HepG2 (cell line): Measurements from ENCODE around the gene SEMA7A. TPM values are rescaled to one million over a fixed set of nuclear protein-coding genes. Genes with fewer than 3 reads are reported as not detected.

Experiments
- ARNT2 ChIP-seq: sonication (generic); formaldehyde crosslinking; IDR thresholded peaks from 2 replicates; pipeline ENCODE4 v1.8.0; 2022; ENCODE audit warnings: mild to moderate bottlenecking, low read depth, missing genetic modification reagents, moderate library complexity
- ASH2L ChIP-seq: fragments of 300-600, 200-600 bp; sonication (generic); IDR thresholded peaks from 2 replicates; pipeline ENCODE4 v1.7.0; 2017; ENCODE audit warnings: low read depth, mild to moderate bottlenecking, moderate library complexity, mixed read lengths, low read length; ENCODE audit not compliant: insufficient read length
- ESRRA ChIP-seq: sonication (generic); formaldehyde crosslinking; IDR thresholded peaks from 2 replicates; pipeline ENCODE4 v1.5.1; 2020; ENCODE audit warnings: mild to moderate bottlenecking, low read depth, missing genetic modification reagents
- HNRNPL ChIP-seq: fragments of 200-400 bp; formaldehyde crosslinking; IDR thresholded peaks from 2 replicates; pipeline ENCODE4 v1.6.1; 2017; ENCODE audit warnings: mild to moderate bottlenecking, low read depth, low read length
- KDM4B ChIP-seq: sonication (generic); formaldehyde crosslinking; IDR thresholded peaks from 2 replicates; pipeline ENCODE4 v1.4.0; 2020; ENCODE audit warnings: missing genetic modification reagents
- RAD21 ChIP-seq: fragments of 450-650 bp; formaldehyde crosslinking; IDR thresholded peaks from 2 replicates; pipeline ENCODE4 v1.5.0; 2020; ENCODE audit warnings: mild to moderate bottlenecking
- RAD51 ChIP-seq: fragments of 450-650 bp; IDR thresholded peaks from 2 replicates; pipeline ENCODE4 v1.6.1; 2016; ENCODE audit warnings: borderline replicate concordance
- RARA ChIP-seq: IDR thresholded peaks from 2 replicates; pipeline ENCODE4 v1.6.1; 2016; ENCODE audit warnings: missing genetic modification reagents, missing compliant biosample characterization
- SMARCC2 ChIP-seq: fragments of 450-650 bp; IDR thresholded peaks from 2 replicates; pipeline ENCODE4 v1.6.1; 2017; ENCODE audit warnings: antibody characterized with exemption, mild to moderate bottlenecking
- ZEB1 ChIP-seq: IDR thresholded peaks from 2 replicates; pipeline ENCODE4 v1.6.1; 2012; ENCODE audit warnings: mild to moderate bottlenecking, low read depth, inconsistent platforms; ENCODE audit not compliant: insufficient replicate concordance
- ZFAT ChIP-seq: sonication (generic); formaldehyde crosslinking; conservative IDR thresholded peaks from 2 replicates; pipeline ENCODE4 v1.8.1; 2023; ENCODE audit warnings: missing genetic modification reagents, inconsistent platforms
- ZNF143 ChIP-seq: sonication (generic); formaldehyde crosslinking; IDR thresholded peaks from 2 replicates; pipeline ENCODE4 v1.4.0; 2020; ENCODE audit warnings: missing genetic modification reagents
- ZNF263 ChIP-seq: sonication (generic); formaldehyde crosslinking; IDR thresholded peaks from 2 replicates; pipeline ENCODE4 v1.4.0; 2020; ENCODE audit warnings: missing genetic modification reagents
- ZNF619 ChIP-seq: sonication (generic); formaldehyde crosslinking; IDR thresholded peaks from 2 replicates; pipeline ENCODE4 v1.4.0; 2020; ENCODE audit warnings: mild to moderate bottlenecking, missing genetic modification reagents
- ZNF629 ChIP-seq: sonication (generic); formaldehyde crosslinking; conservative IDR thresholded peaks from 2 replicates; pipeline ENCODE4 v1.5.0; 2020; ENCODE audit warnings: missing genetic modification reagents
- ZNF720 ChIP-seq: sonication (generic); formaldehyde crosslinking; IDR thresholded peaks from 2 replicates; pipeline ENCODE4 v1.4.0; 2020; ENCODE audit warnings: missing genetic modification reagents
- ZSCAN31 ChIP-seq: sonication (generic); formaldehyde crosslinking; IDR thresholded peaks from 2 replicates; pipeline ENCODE4 v1.5.0; 2020; ENCODE audit warnings: low read depth, mild to moderate bottlenecking, missing genetic modification reagents
- polyA plus RNA-seq, 8 experiments: library from polyadenylated mRNA; depleted of rRNA in 3 of 8; stranded (reverse) in 7 of 8; unstranded in 1 of 8; fragments of >200 nt; fragmentation: Illumina TruSeq in 4 of 8; extraction: Trizol in 4 of 8; gene quantifications; 2 replicates each; pipeline versions ENCODE4 v1.2.1 to v1.2.3, GENCODE V29; 2011 to 2016; ENCODE audit warnings: low read depth in 4 of 8, missing spikeins in 1 of 8, mixed read lengths in 1 of 8; ENCODE audit not compliant: insufficient read depth in 1 of 8
- total RNA-seq, 5 experiments: library from RNA; depleted of rRNA; stranded (reverse); fragments of >200 nt; fragmentation: Illumina TruSeq; extraction: Trizol; gene quantifications; 2 replicates each; pipeline ENCODE4 v1.2.3, GENCODE V29; 2016; ENCODE audit warnings: low read depth in 1 of 5
- TF ChIP-seq, protein P1 (sequence below): sonication (generic); formaldehyde crosslinking; IDR thresholded peaks from 2 replicates; pipeline ENCODE4 v1.4.0; 2020; ENCODE audit warnings: mild to moderate bottlenecking, missing genetic modification reagents
- TF ChIP-seq, protein P2 (sequence below): sonication (generic); formaldehyde crosslinking; IDR thresholded peaks from 2 replicates; pipeline ENCODE4 v1.4.0; 2020; ENCODE audit warnings: missing genetic modification reagents, mild to moderate bottlenecking, borderline replicate concordance
- TF ChIP-seq, protein P3 (sequence below): sonication (generic); formaldehyde crosslinking; IDR thresholded peaks from 2 replicates; pipeline ENCODE4 v1.8.0; 2022; ENCODE audit warnings: mild to moderate bottlenecking, missing genetic modification reagents, moderate library complexity
- TF ChIP-seq, protein P4 (sequence below): sonication (generic); formaldehyde crosslinking; IDR thresholded peaks from 2 replicates; pipeline ENCODE4 v1.5.1; 2020; ENCODE audit warnings: mild to moderate bottlenecking, missing genetic modification reagents, moderate library complexity
- TF ChIP-seq, protein P5 (sequence below): sonication (generic); formaldehyde crosslinking; IDR thresholded peaks from 2 replicates; pipeline ENCODE4 v1.5.0; 2020; ENCODE audit warnings: mild to moderate bottlenecking, missing genetic modification reagents, borderline replicate concordance

Gene SEMA7A
- total and polyA plus RNA-seq, 2 of the 13 experiments (the other 11 are each of a cell fraction or from before 2014, with no cell fraction given) = 9.0 to 15.8 TPM

DNA sequence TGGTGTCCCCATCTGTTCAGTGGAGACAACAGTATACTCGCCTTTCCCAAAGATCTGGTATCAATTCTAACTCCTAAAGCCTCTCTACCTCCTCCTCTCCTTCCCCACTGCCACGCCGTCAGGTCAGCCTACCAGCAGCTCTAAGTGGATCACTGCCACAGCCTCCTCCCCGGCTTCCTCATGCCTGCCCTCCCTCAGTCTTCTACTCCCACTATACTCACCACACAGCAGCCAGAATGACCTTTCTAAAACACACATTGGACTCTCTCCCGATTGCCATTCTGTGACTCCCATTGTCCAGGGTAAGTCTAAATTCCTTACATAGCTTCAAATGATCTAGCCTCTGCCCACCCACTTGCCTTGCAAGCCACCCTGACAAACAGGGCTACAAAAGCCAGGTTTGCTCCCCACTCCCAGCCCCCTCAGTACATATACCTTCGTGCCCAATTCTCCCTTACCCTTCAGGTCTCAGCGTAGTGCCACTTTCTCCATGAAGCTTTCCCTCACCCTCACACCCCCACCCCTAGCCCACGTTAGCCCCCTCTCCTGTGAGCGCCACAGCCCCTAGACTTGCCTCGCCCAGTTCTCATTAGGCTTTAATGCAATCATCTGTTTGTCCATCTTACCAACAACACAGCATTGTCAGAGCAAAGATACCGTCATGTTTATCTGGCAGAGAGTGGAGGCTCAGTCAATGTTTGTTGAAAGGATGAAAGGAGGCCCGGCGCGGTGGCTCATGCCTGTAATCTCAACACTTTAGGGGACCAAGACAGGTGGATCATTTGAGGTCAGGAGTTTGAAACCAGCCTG is 9.5 kb upstream of the SEMA7A start (continued):
- TF ChIP-seq, protein P1, sequence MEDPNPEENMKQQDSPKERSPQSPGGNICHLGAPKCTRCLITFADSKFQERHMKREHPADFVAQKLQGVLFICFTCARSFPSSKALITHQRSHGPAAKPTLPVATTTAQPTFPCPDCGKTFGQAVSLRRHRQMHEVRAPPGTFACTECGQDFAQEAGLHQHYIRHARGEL = no peak
- TF ChIP-seq ZNF263 (0 out of 2 replicates have a peak, but pooled peaks have one; percentile 47), ZNF720 (CRISPR knock-in tag) (no peak), ZSCAN31 (0 out of 2 replicates have a peak, but pooled peaks have one; percentile 41), ZNF619 (CRISPR knock-in tag) (no peak), ZNF629 (peak; percentile 51), ASH2L (peak; percentile 72), ZEB1 (no peak), RARA (CRISPR knock-in tag) (peak; percentile 94), SMARCC2 (no peak), RAD21 (CRISPR knock-in tag) (peak; percentile 13; the same call in 1 of the 2 replicates), RAD51 (no peak), ARNT2 (CRISPR knock-in tag) (no peak), HNRNPL (no peak), KDM4B (CRISPR knock-in tag) (peak; percentile 79), ESRRA (CRISPR knock-in tag) (peak; percentile 84), ZNF143 (CRISPR knock-in tag) (peak; percentile 42; the same call in 1 of the 2 replicates), ZFAT (CRISPR knock-in tag) (no peak)
- TF ChIP-seq, protein P2, sequence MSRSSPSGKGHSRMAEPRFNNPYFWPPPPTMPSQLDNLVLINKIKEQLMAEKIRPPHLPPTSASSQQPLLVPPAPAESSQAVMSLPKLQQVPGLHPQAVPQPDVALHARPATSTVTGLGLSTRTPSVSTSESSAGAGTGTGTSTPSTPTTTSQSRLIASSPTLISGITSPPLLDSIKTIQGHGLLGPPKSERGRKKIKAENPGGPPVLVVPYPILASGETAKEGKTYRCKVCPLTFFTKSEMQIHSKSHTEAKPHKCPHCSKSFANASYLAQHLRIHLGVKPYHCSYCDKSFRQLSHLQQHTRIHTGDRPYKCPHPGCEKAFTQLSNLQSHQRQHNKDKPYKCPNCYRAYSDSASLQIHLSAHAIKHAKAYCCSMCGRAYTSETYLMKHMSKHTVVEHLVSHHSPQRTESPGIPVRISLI (CRISPR knock-in tag) = peak; percentile 38; the same call in 1 of the 2 replicates
- TF ChIP-seq, protein P3, sequence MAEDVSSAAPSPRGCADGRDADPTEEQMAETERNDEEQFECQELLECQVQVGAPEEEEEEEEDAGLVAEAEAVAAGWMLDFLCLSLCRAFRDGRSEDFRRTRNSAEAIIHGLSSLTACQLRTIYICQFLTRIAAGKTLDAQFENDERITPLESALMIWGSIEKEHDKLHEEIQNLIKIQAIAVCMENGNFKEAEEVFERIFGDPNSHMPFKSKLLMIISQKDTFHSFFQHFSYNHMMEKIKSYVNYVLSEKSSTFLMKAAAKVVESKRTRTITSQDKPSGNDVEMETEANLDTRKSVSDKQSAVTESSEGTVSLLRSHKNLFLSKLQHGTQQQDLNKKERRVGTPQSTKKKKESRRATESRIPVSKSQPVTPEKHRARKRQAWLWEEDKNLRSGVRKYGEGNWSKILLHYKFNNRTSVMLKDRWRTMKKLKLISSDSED (CRISPR knock-in tag) = no peak
- TF ChIP-seq, protein P4, sequence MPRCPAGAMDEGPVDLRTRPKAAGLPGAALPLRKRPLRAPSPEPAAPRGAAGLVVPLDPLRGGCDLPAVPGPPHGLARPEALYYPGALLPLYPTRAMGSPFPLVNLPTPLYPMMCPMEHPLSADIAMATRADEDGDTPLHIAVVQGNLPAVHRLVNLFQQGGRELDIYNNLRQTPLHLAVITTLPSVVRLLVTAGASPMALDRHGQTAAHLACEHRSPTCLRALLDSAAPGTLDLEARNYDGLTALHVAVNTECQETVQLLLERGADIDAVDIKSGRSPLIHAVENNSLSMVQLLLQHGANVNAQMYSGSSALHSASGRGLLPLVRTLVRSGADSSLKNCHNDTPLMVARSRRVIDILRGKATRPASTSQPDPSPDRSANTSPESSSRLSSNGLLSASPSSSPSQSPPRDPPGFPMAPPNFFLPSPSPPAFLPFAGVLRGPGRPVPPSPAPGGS (CRISPR knock-in tag) = no peak
- TF ChIP-seq, protein P5, sequence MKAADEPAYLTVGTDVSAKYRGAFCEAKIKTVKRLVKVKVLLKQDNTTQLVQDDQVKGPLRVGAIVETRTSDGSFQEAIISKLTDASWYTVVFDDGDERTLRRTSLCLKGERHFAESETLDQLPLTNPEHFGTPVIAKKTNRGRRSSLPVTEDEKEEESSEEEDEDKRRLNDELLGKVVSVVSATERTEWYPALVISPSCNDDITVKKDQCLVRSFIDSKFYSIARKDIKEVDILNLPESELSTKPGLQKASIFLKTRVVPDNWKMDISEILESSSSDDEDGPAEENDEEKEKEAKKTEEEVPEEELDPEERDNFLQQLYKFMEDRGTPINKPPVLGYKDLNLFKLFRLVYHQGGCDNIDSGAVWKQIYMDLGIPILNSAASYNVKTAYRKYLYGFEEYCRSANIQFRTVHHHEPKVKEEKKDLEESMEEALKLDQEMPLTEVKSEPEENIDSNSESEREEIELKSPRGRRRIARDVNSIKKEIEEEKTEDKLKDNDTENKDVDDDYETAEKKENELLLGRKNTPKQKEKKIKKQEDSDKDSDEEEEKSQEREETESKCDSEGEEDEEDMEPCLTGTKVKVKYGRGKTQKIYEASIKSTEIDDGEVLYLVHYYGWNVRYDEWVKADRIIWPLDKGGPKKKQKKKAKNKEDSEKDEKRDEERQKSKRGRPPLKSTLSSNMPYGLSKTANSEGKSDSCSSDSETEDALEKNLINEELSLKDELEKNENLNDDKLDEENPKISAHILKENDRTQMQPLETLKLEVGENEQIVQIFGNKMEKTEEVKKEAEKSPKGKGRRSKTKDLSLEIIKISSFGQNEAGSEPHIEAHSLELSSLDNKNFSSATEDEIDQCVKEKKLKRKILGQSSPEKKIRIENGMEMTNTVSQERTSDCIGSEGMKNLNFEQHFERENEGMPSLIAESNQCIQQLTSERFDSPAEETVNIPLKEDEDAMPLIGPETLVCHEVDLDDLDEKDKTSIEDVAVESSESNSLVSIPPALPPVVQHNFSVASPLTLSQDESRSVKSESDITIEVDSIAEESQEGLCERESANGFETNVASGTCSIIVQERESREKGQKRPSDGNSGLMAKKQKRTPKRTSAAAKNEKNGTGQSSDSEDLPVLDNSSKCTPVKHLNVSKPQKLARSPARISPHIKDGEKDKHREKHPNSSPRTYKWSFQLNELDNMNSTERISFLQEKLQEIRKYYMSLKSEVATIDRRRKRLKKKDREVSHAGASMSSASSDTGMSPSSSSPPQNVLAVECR (CRISPR knock-in tag) = peak; percentile 32; the same call in 1 of the 2 replicates
